GM21576 (cell line): ENCODE measurements around the gene LRIG1.

Experiments used
- ATAC-seq: cut with Tn5 transposase; IDR thresholded peaks from one replicate; pipeline ENCODE4 v1.9.1; 2021; ENCODE audit warnings: mild to moderate bottlenecking, moderate library complexity; ENCODE audit not compliant: unreplicated experiment

The LRIG1 gene

GRCh38 chr3:66489115-66489514, 11.7 kb downstream of the LRIG1 start:
- no peak for ATAC-seq

GRCh38 chr3:66488492-66488891, 12.3 kb downstream of the LRIG1 start:
- no peak for ATAC-seq

- ATAC-seq: no peak
These were observed 13.4 kb downstream of the LRIG1 start for GRCh38 chr3:66487465-66487864.

- no peak for ATAC-seq
These were observed 14.2 kb downstream of the LRIG1 start for GRCh38 chr3:66486646-66487045.

- ATAC-seq: no peak
These were observed 14.6 kb downstream of the LRIG1 start for GRCh38 chr3:66486202-66486601.

GRCh38 chr3:66485291-66485968, 15.4 kb downstream of the LRIG1 start:
- ATAC-seq: no peak

- no peak for ATAC-seq
These were observed 16.5 kb downstream of the LRIG1 start for GRCh38 chr3:66484106-66484844.

GRCh38 chr3:66483409-66483906, 17.4 kb downstream of the LRIG1 start:
- no peak for ATAC-seq

GRCh38 chr3:66483006-66483405, 17.8 kb downstream of the LRIG1 start:
- no peak for ATAC-seq

GRCh38 chr3:66482018-66482404, 18.8 kb downstream of the LRIG1 start:
- no peak for ATAC-seq

GRCh38 chr3:66481071-66482017, 19.5 kb downstream of the LRIG1 start:
- no peak for ATAC-seq

GRCh38 chr3:66480666-66481065, 20.2 kb downstream of the LRIG1 start:
- ATAC-seq: no peak

GRCh38 chr3:66479532-66479947, 21.3 kb downstream of the LRIG1 start:
- no peak for ATAC-seq

GRCh38 chr3:66478960-66479359, 21.9 kb downstream of the LRIG1 start:
- ATAC-seq: no peak

GRCh38 chr3:66477856-66478255, 23.0 kb downstream of the LRIG1 start:
- no peak for ATAC-seq

- no peak for ATAC-seq
These were observed 23.9 kb downstream of the LRIG1 start for GRCh38 chr3:66476852-66477381.

- no peak for ATAC-seq
These were observed 25.3 kb downstream of the LRIG1 start for GRCh38 chr3:66475386-66476020.

GRCh38 chr3:66473692-66474091, 27.1 kb downstream of the LRIG1 start:
- ATAC-seq: no peak

- no peak for ATAC-seq
These were observed 27.6 kb downstream of the LRIG1 start for GRCh38 chr3:66473181-66473580.

GRCh38 chr3:66472313-66473134, 28.3 kb downstream of the LRIG1 start:
- ATAC-seq: peak; percentile 56
